Sigmoid colon (tissue), 7 donors: ENCODE data around the gene FLVCR1. TPM values are rescaled to one million over a fixed set of nuclear protein-coding genes. Genes with fewer than 3 reads are reported as not detected.

Source experiments
- DNase-seq: peaks from one replicate; pipeline ENCODE4 v3.0.0-alpha.2; 2019
- H3K27ac ChIP-seq, 4 donors: fragments of 200-600 bp; sonication (generic); one replicate each; pipeline ENCODE4 v1.5.1; 2016 to 2019; ENCODE audit warnings: mild to moderate bottlenecking in 1 of 4
- H3K27me3 ChIP-seq, 3 donors: fragments of 200-600 bp; sonication (generic); one replicate each; pipeline ENCODE4 v1.5.1; 2019; ENCODE audit warnings: mild to moderate bottlenecking in 1 of 3
- H3K36me3 ChIP-seq, 4 donors: fragments of 200-600 bp; sonication (generic); one replicate each; pipeline ENCODE4 v1.5.1; 2016 to 2019
- H3K4me1 ChIP-seq, 4 donors: fragments of 200-600 bp; sonication (generic); one replicate each; pipeline ENCODE4 v1.5.1; 2017 to 2019
- H3K4me3 ChIP-seq, 4 donors: fragments of 200-600 bp; sonication (generic); one replicate each; pipeline ENCODE4 v1.5.1; 2017 to 2019; ENCODE audit warnings: mild to moderate bottlenecking in 2 of 4, moderate library complexity in 1 of 4
- H3K9me3 ChIP-seq, 4 donors: fragments of 200-600 bp in 3 of 4; sonication (generic) in 3 of 4; one replicate each; pipeline versions ENCODE4 v1.5.1 to v1.6.1; 2013 to 2019
- CTCF ChIP-seq, 4 experiments: fragments of 450-650 bp in 3 of 4; fragments of 200-600 bp in 1 of 4; IDR thresholded peaks; one replicate each; pipeline ENCODE4 v1.5.1; 2016 to 2019; ENCODE audit warnings: antibody characterized with exemption in 4 of 4, mild to moderate bottlenecking in 3 of 4, moderate library complexity in 2 of 4
- EP300 ChIP-seq, 4 donors: sonication (generic); formaldehyde crosslinking; IDR thresholded peaks; one replicate each; pipeline ENCODE4 v1.6.1; 2017; ENCODE audit warnings: antibody characterized with exemption in 4 of 4
- POLR2A ChIP-seq, 2 donors: fragments of 450-650 bp; IDR thresholded peaks; one replicate each; pipeline ENCODE4 v1.6.1; 2016; ENCODE audit warnings: antibody characterized with exemption in 2 of 2, mild to moderate bottlenecking in 2 of 2, moderate library complexity in 2 of 2
- POLR2AphosphoS5 ChIP-seq, 4 donors: sonication (generic); formaldehyde crosslinking; IDR thresholded peaks; one replicate each; pipeline ENCODE4 v1.6.1; 2017; ENCODE audit warnings: antibody characterized with exemption in 4 of 4
- WGBS, 2 donors: extraction: QIAGEN DNeasy Blood & Tissue Kit; methylation state at CpG; one replicate each; pipeline ENCODE4 v1.1.7; 2013; 5-methylcytosine and 5-hydroxymethylcytosine counted together
- intact Hi-C: fragments of 100-400 bp; cut with DNase I; formaldehyde crosslinking; loops from one replicate; pipeline ENCODE4 v1.15.1; 2023
- polyA plus RNA-seq, 3 donors: library from polyadenylated mRNA; stranded (reverse); fragments of 200-250 nt; gene quantifications; one replicate each; pipeline ENCODE4 v1.2.3, GENCODE V29; 2013
- total RNA-seq, 4 donors: library from RNA; depleted of rRNA; stranded (reverse); fragments of >200 nt; gene quantifications; one replicate each; pipeline ENCODE4 v1.1.0, GENCODE V29; 2016
- donor health status: healthy with polysubstance abuse.
- donor health status: Bipolar disorder and iron deficiency.
- donor health status: healthy.

The FLVCR1 gene
- total and polyA plus RNA-seq, 7 donors: 0.60 to 6.9 (median 3.3) TPM

- no peaks in the 10 kb centered on the region for H3K9me3 ChIP-seq
- no peak for DNase-seq
- peaks cover 0 to 2% (median 0%) of the 10 kb centered on the region in 4 donors for H3K4me1 ChIP-seq
- H3K36me3 ChIP-seq: no peaks in the 10 kb centered on the region
- H3K27me3 ChIP-seq: no peaks in the 10 kb centered on the region
- no peak overlapping the region for H3K4me3 ChIP-seq
- no peak for TF ChIP-seq POLR2AphosphoS5 (IDR thresholded peaks at IDR 0.05)
- TF ChIP-seq CTCF (IDR thresholded peaks at IDR 0.05): no peak
- TF ChIP-seq EP300 (IDR thresholded peaks at IDR 0.05): no peak
- no peak for TF ChIP-seq POLR2A (IDR thresholded peaks at IDR 0.05)
- no peak overlapping the region for H3K27ac ChIP-seq
- intact Hi-C loops: no loop called here
- WGBS, 2 donors: 88 to 90% methylated on average over 5 of the region's 5 CpGs
Observed at GRCh38 chr1:212917858-212918257, 59.8 kb downstream of the FLVCR1 start.

GRCh38 chr1:212918824-212919223 is 60.7 kb downstream of the FLVCR1 start:
- Histone ChIP-seq H3K9me3 (no peaks in the 10 kb centered on the region), H3K27me3 (no peaks in the 10 kb centered on the region), H3K36me3 (no peaks in the 10 kb centered on the region), H3K27ac (no peak overlapping the region), H3K4me1 (peaks cover 0 to 2% (median 0%) of the 10 kb centered on the region in 4 donors), H3K4me3 (no peak overlapping the region)
- TF ChIP-seq CTCF (IDR thresholded peaks at IDR 0.05) (no peak), EP300 (IDR thresholded peaks at IDR 0.05) (no peak), POLR2AphosphoS5 (IDR thresholded peaks at IDR 0.05) (no peak), POLR2A (IDR thresholded peaks at IDR 0.05) (no peak)
- 68 to 89% methylated on average over 2 of the region's 2 CpGs for WGBS, 2 donors
- no peak for DNase-seq
- intact Hi-C loops: no loop called here

- no peaks in the 10 kb centered on the region for H3K9me3 ChIP-seq
- no peaks in the 10 kb centered on the region for H3K27me3 ChIP-seq
- H3K27ac ChIP-seq: no peak overlapping the region
- 75 to 80% methylated on average over 7 of the region's 7 CpGs for WGBS, 2 donors
- peaks cover 0 to 2% (median 0%) of the 10 kb centered on the region in 4 donors for H3K4me1 ChIP-seq
- no peak overlapping the region for H3K4me3 ChIP-seq
- H3K36me3 ChIP-seq: no peaks in the 10 kb centered on the region
- no peak for TF ChIP-seq CTCF (IDR thresholded peaks at IDR 0.05)
- TF ChIP-seq POLR2AphosphoS5 (IDR thresholded peaks at IDR 0.05): no peak
- no peak for TF ChIP-seq EP300 (IDR thresholded peaks at IDR 0.05)
- TF ChIP-seq POLR2A (IDR thresholded peaks at IDR 0.05): no peak
- intact Hi-C loops: no loop called here
- no peak for DNase-seq
Observed at GRCh38 chr1:212920246-212920645, 62.2 kb downstream of the FLVCR1 start.

GRCh38 chr1:212920896-212921295 is 62.8 kb downstream of the FLVCR1 start:
- no peak overlapping the region for H3K27ac ChIP-seq
- H3K4me1 ChIP-seq: peaks cover 0 to 2% (median 0%) of the 10 kb centered on the region in 4 donors
- no peaks in the 10 kb centered on the region for H3K27me3 ChIP-seq
- 63 to 78% methylated on average over 6 of the region's 6 CpGs for WGBS, 2 donors
- TF ChIP-seq EP300 (IDR thresholded peaks at IDR 0.05): no peak
- no peak for TF ChIP-seq CTCF (IDR thresholded peaks at IDR 0.05)
- TF ChIP-seq POLR2A (IDR thresholded peaks at IDR 0.05): no peak
- TF ChIP-seq POLR2AphosphoS5 (IDR thresholded peaks at IDR 0.05): no peak
- H3K36me3 ChIP-seq: no peaks in the 10 kb centered on the region
- no peaks in the 10 kb centered on the region for H3K9me3 ChIP-seq
- intact Hi-C loops: no loop called here
- H3K4me3 ChIP-seq: no peak overlapping the region
- DNase-seq: no peak

- Histone ChIP-seq H3K27me3 (no peaks in the 10 kb centered on the region), H3K27ac (no peak overlapping the region), H3K4me3 (no peak overlapping the region), H3K4me1 (peaks cover 0 to 2% (median 0%) of the 10 kb centered on the region in 4 donors), H3K9me3 (no peaks in the 10 kb centered on the region), H3K36me3 (no peaks in the 10 kb centered on the region)
- WGBS, 2 donors: 84 to 85% methylated on average over 5 of the region's 5 CpGs
- TF ChIP-seq POLR2AphosphoS5 (IDR thresholded peaks at IDR 0.05) (no peak), EP300 (IDR thresholded peaks at IDR 0.05) (no peak), POLR2A (IDR thresholded peaks at IDR 0.05) (no peak), CTCF (IDR thresholded peaks at IDR 0.05) (no peak)
- intact Hi-C loops: no loop called here
- no peak for DNase-seq
Observed at GRCh38 chr1:212922016-212922415, 63.9 kb downstream of the FLVCR1 start.
